GM12878 (cell line): ENCODE measurements around the gene BRIX1. TPM values are rescaled to one million over a fixed set of nuclear protein-coding genes. Genes with fewer than 3 reads are reported as not detected.

Experiments used
- ATAC-seq: fragments of 200-7000 bp; cut with Tn5 transposase; 3 replicates; pipeline ENCODE4 v1.9.1; 2020; ENCODE audit warnings: mild to moderate bottlenecking, moderate library complexity
- BruUV-seq: library from RNA; stranded (reverse); fragments of 400-500 nt; replicated peaks from 2 replicates; lab custom pipeline; 2021; lab: Mats Ljungman, UMichigan
- CTCF ChIA-PET: fragments of 300-600 bp; sonication (Branson Sonifier 250); formaldehyde crosslinking; extraction: SDS; loops from one replicate; lab custom pipeline; 2021; ENCODE audit warnings: inconsistent platforms; lab: Yijun Ruan, JAX
- POLR2A ChIA-PET: fragments of 350-600 bp; formaldehyde crosslinking; extraction: SDS; loops from one replicate; lab custom pipeline; 2021; ENCODE audit warnings: inconsistent platforms; lab: Charles Lee
- RAD21 ChIA-PET: fragments of 300-600 bp; sonication (Branson Sonifier 250); formaldehyde crosslinking; loops from one replicate; lab custom pipeline; 2023; ENCODE audit warnings: antibody characterized with exemption; ENCODE audit not compliant: unreplicated experiment; lab: Charles Lee
- SMC1A ChIA-PET: fragments of 300-600 bp; sonication (Branson Sonifier 250); formaldehyde crosslinking; loops from one replicate; lab custom pipeline; 2023; ENCODE audit not compliant: unreplicated experiment, uncharacterized antibody; lab: Charles Lee
- DNase-seq: peaks from one replicate; pipeline ENCODE4 v3.0.0-alpha.2; 2011; ENCODE audit warnings: low read depth, low spot score
- FAIRE-seq: peaks from 3 replicates; lab custom pipeline; 2011; peaks lifted over from hg19 to GRCh38; lab: Jason Lieb, UNC
- H2AFZ ChIP-seq: 2 replicates; pipeline ENCODE4 v1.6.0; 2011; ENCODE audit warnings: low read depth, low read length, control low read depth; ENCODE audit not compliant: control insufficient read depth
- H3K27ac ChIP-seq: 2 replicates; pipeline ENCODE4 v1.5.1; 2011; ENCODE audit warnings: control low read depth; ENCODE audit not compliant: control insufficient read depth, insufficient read depth
- H3K27me3 ChIP-seq, 2 experiments: replicated peaks in 1 of 2; 2 replicates each; pipeline versions ENCODE4 v1.6.0 to v1.6.1; 2011; ENCODE audit warnings: low read length in 1 of 2; ENCODE audit not compliant: control insufficient read depth in 2 of 2, insufficient read depth in 2 of 2
- H3K36me3 ChIP-seq, 2 experiments: 2 replicates each; pipeline ENCODE4 v1.5.1; 2011; ENCODE audit warnings: low read length in 1 of 2; ENCODE audit not compliant: control insufficient read depth in 2 of 2, insufficient read depth in 2 of 2
- H3K4me1 ChIP-seq: 2 replicates; pipeline ENCODE4 v1.6.1; 2011; ENCODE audit warnings: mild to moderate bottlenecking, low read length, moderate library complexity, mixed read lengths; ENCODE audit not compliant: control insufficient read depth, insufficient read depth
- H3K4me2 ChIP-seq: 2 replicates; pipeline ENCODE4 v1.6.0; 2011; ENCODE audit warnings: control low read depth; ENCODE audit not compliant: control insufficient read depth, insufficient read depth
- H3K4me3 ChIP-seq: fragments of 200-600 bp; sonication (generic); 2 replicates; pipeline ENCODE4 v1.5.1; 2016
- H3K79me2 ChIP-seq: 2 replicates; pipeline ENCODE4 v1.6.0; 2011; ENCODE audit warnings: low read length; ENCODE audit not compliant: control insufficient read depth, insufficient read depth
- H3K9ac ChIP-seq: 2 replicates; pipeline ENCODE4 v1.8.0; 2011; ENCODE audit warnings: low read length, control low read depth, mixed read lengths; ENCODE audit not compliant: control insufficient read depth, insufficient read depth
- H3K9me3 ChIP-seq: replicated peaks from 3 replicates; pipeline ENCODE4 v1.5.1; 2011; ENCODE audit warnings: mild to moderate bottlenecking, low read length; ENCODE audit not compliant: control insufficient read depth, insufficient read depth
- H4K20me1 ChIP-seq: 2 replicates; pipeline ENCODE4 v1.6.0; 2011; ENCODE audit not compliant: control insufficient read depth, insufficient read depth
- CUX1 ChIP-seq: IDR thresholded peaks from 2 replicates; pipeline ENCODE4 v1.6.1; 2012; ENCODE audit warnings: improper control_type of control experiment, low read depth, low read length; ENCODE audit not compliant: insufficient replicate concordance
- ESRRA ChIP-seq: IDR thresholded peaks from 2 replicates; pipeline ENCODE4 v1.6.1; 2012; ENCODE audit warnings: mild to moderate bottlenecking, low read length, improper control_type of control experiment
- NFXL1 ChIP-seq: fragments of 450-650 bp; IDR thresholded peaks from 2 replicates; pipeline ENCODE4 v1.6.1; 2017; ENCODE audit warnings: antibody characterized with exemption, mild to moderate bottlenecking, borderline replicate concordance
- POU2F2 ChIP-seq: IDR thresholded peaks from 3 replicates; pipeline ENCODE4 v1.6.1; 2011; ENCODE audit warnings: low read depth, mild to moderate bottlenecking, low read length, borderline replicate concordance
- RELB ChIP-seq: fragments of 450-650 bp; IDR thresholded peaks from 2 replicates; pipeline ENCODE4 v1.6.1; 2017; ENCODE audit warnings: low read depth, mild to moderate bottlenecking, moderate library complexity
- SPI1 ChIP-seq: IDR thresholded peaks from 2 replicates; pipeline ENCODE4 v1.6.1; 2011; ENCODE audit warnings: low read depth, mild to moderate bottlenecking, low read length, moderate library complexity, borderline replicate concordance; ENCODE audit not compliant: insufficient read depth
- TARDBP ChIP-seq: IDR thresholded peaks from 2 replicates; pipeline ENCODE4 v1.6.1; 2016; ENCODE audit warnings: borderline replicate concordance
- WRNIP1 ChIP-seq: IDR thresholded peaks from 2 replicates; pipeline ENCODE4 v1.6.1; 2011; ENCODE audit warnings: low read depth, low read length, improper control_type of control experiment, borderline replicate concordance
- WGBS: methylation state at CpG from one replicate; pipeline ENCODE4 v1.1.6; 2016; ENCODE audit warnings: low lambda C conversion rate; ENCODE audit not compliant: insufficient replicate concordance, insufficient coverage; ENCODE audit errors: missing lambda C conversion rate; 5-methylcytosine and 5-hydroxymethylcytosine counted together
- in situ Hi-C: fragments of 300-500 bp; cut with MboI; formaldehyde crosslinking; loops from 9 replicates; pipeline ENCODE4 v1.14.3; 2018; ENCODE audit warnings: mixed read lengths
- intact Hi-C: fragments of 100-400 bp; cut with micrococcal nuclease; formaldehyde crosslinking; loops from one replicate; pipeline ENCODE4 v1.14.2; 2022; ENCODE audit not compliant: unreplicated experiment
- polyA plus RNA-seq, 11 experiments: library from polyadenylated mRNA; depleted of rRNA in 4 of 11; unstranded in 6 of 11; stranded (reverse) in 5 of 11; fragments of >200 nt; fragmentation: Nextera tagmentation in 4 of 11; fragmentation: Illumina TruSeq in 1 of 11; extraction: Ambion mirVana in 4 of 11; extraction: Trizol in 1 of 11; gene quantifications; 1 replicate in 1 of 11; 2 replicates in 10 of 11; pipeline versions ENCODE4 v1.2.1 to v1.2.3, GENCODE V29; 2011 to 2016; ENCODE audit warnings: inconsistent platforms in 2 of 11, missing spikeins in 2 of 11, low read depth in 1 of 11
- total RNA-seq, 4 experiments: library from RNA; depleted of rRNA in 3 of 4; stranded (reverse); fragments of >200 nt in 3 of 4; fragmentation: Illumina TruSeq in 1 of 4; extraction: Trizol in 1 of 4; gene quantifications; 2 replicates each; pipeline versions ENCODE4 v1.2.1 to v1.2.3, GENCODE V29; 2013 to 2021

Gene BRIX1
- total and polyA plus RNA-seq, 10 of the 15 experiments (the other 5 are each of a cell fraction or from before 2014, with no cell fraction given), result 48.3 to 119 (median 78.9) TPM

- H3K9ac ChIP-seq, result peak overlapping the region; percentile 90
- ChIA-PET SMC1A (interaction anchor here (0.6 to 2.4 kb wide), 6 partner anchors 13 to 473 kb away, joined by 3 to 14 read pairs (median 3); partner anchors contain the start of genes BRIX1 and RAD1), POLR2A (interaction anchor here (0.6 to 3.3 kb wide), 6 partner anchors 9 to 548 kb away, joined by 3 to 79 read pairs (median 4); partner anchors contain the start of genes BRIX1 and RAD1), CTCF (interaction anchor here (1.0 to 1.7 kb wide), 7 partner anchors 9 to 73 kb away, joined by 3 to 13 read pairs (median 3); partner anchors contain the start of genes BRIX1 and RAD1), RAD21 (interaction anchor here (1.1 to 2.9 kb wide), 3 partner anchors 14 to 407 kb away, joined by 3 to 50 read pairs (median 14); partner anchors contain the start of genes BRIX1 and RAD1)
- H4K20me1 ChIP-seq, result no peaks in the 10 kb centered on the region
- H3K27me3 ChIP-seq, result no peaks in the 10 kb centered on the region
- in situ Hi-C loops, result no loop called here
- intact Hi-C loops, result no loop called here
- no peak for TF ChIP-seq SPI1
- no peak for TF ChIP-seq ESRRA
- WGBS, result 0% methylated on average over 3 of the region's 3 CpGs
- no peaks in the 10 kb centered on the region for H3K4me1 ChIP-seq
- peak overlapping the region; percentile 86 for H3K27ac ChIP-seq
- peaks cover 0 to 7% of the 10 kb centered on the region in 2 experiments; a peak in 2 of 4 replicates for H3K36me3 ChIP-seq
- H3K79me2 ChIP-seq, result peaks cover 33% of the 10 kb centered on the region
- BruUV-seq, result no TSS peak
- DNase-seq (no peak), ATAC-seq (no peak), FAIRE-seq (no peak)
- peak overlapping the region; percentile 83 for H3K4me3 ChIP-seq
- H2AFZ ChIP-seq, result peak overlapping the region; percentile 78
- no peaks in the 10 kb centered on the region for H3K9me3 ChIP-seq
- peak overlapping the region; percentile 81 for H3K4me2 ChIP-seq
Observed at GRCh38 chr5:34930462-34930844, 14.9 kb downstream of the BRIX1 start.

- Histone ChIP-seq H3K4me1 (no peaks in the 10 kb centered on the region), H4K20me1 (no peaks in the 10 kb centered on the region), H3K79me2 (peaks cover 33% of the 10 kb centered on the region), H3K4me2 (peak overlapping the region; percentile 81), H3K4me3 (peak overlapping the region; percentile 83), H3K9me3 (no peaks in the 10 kb centered on the region), H3K36me3 (peaks cover 0 to 7% of the 10 kb centered on the region in 2 experiments; a peak in 1 of 4 replicates), H3K27me3 (no peaks in the 10 kb centered on the region), H3K27ac (peak overlapping the region; percentile 86), H3K9ac (peak overlapping the region; percentile 90), H2AFZ (no peak overlapping the region)
- no peak for FAIRE-seq
- ATAC-seq, result no peak
- ChIA-PET SMC1A (interaction anchor here (0.6 to 2.4 kb wide), 4 partner anchors 14 to 473 kb away, joined by 3 to 14 read pairs (median 3); no protein-coding TSS in a partner anchor), POLR2A (interaction anchor here (0.6 to 3.3 kb wide), 4 partner anchors 15 to 548 kb away, joined by 3 to 79 read pairs (median 4); partner anchors contain the start of genes BRIX1 and RAD1), RAD21 (interaction anchor here (1.1 to 2.9 kb wide), 3 partner anchors 14 to 408 kb away, joined by 3 to 50 read pairs (median 14); partner anchors contain the start of genes BRIX1 and RAD1), CTCF (interaction anchor here (1.0 to 1.4 kb wide), 5 partner anchors 9 to 73 kb away, joined by 3 to 4 read pairs (median 3); no protein-coding TSS in a partner anchor)
- in situ Hi-C loops, result no loop called here
- intact Hi-C loops, result no loop called here
- BruUV-seq, result TSS peak; percentile 71
- WGBS, result 86% methylated on average over 4 of the region's 4 CpGs
- DNase-seq, result no peak
- TF ChIP-seq NFXL1 (no peak), CUX1 (no peak), WRNIP1 (no peak), TARDBP (no peak), POU2F2 (no peak), RELB (no peak)
Observed at GRCh38 chr5:34930870-34931269, 15.4 kb downstream of the BRIX1 start.
